H1 (cell line): ENCODE results near the gene CASKIN2.

Experiments used
- BACH1 ChIP-seq: IDR thresholded peaks from 2 replicates; pipeline ENCODE4 v1.6.1; 2012; ENCODE audit warnings: low read length, improper control_type of control experiment
- CEBPB ChIP-seq: IDR thresholded peaks from 2 replicates; pipeline ENCODE4 v1.6.1; 2012; ENCODE audit warnings: low read depth, low read length
- CHD1 ChIP-seq: IDR thresholded peaks from 2 replicates; pipeline ENCODE4 v1.6.1; 2012; ENCODE audit warnings: low read depth, low read length, improper control_type of control experiment
- POLR2A ChIP-seq, 2 experiments: IDR thresholded peaks; 1 replicate in 1 of 2; 2 replicates in 1 of 2; pipeline ENCODE4 v1.6.1; 2011; ENCODE audit warnings: low read depth in 2 of 2, low read length in 2 of 2, mild to moderate bottlenecking in 2 of 2; ENCODE audit errors: control extremely low read depth in 1 of 2
- POU5F1 ChIP-seq: IDR thresholded peaks from 2 replicates; pipeline ENCODE4 v1.6.1; 2011; ENCODE audit warnings: low read depth, mild to moderate bottlenecking, low read length, moderate library complexity
- RAD21 ChIP-seq, 2 experiments: IDR thresholded peaks in 1 of 2; conservative IDR thresholded peaks in 1 of 2; 2 replicates each; pipeline ENCODE4 v1.6.1; 2011; ENCODE audit warnings: low read depth in 2 of 2, low read length in 2 of 2, improper control_type of control experiment in 1 of 2, inconsistent platforms in 1 of 2, mild to moderate bottlenecking in 1 of 2, moderate library complexity in 1 of 2
- SIN3A ChIP-seq, 2 experiments: IDR thresholded peaks in 1 of 2; conservative IDR thresholded peaks in 1 of 2; 2 replicates each; pipeline ENCODE4 v1.6.1; 2011 to 2012; ENCODE audit warnings: low read length in 2 of 2, improper control_type of control experiment in 1 of 2, low read depth in 1 of 2, mild to moderate bottlenecking in 1 of 2
- YY1 ChIP-seq: IDR thresholded peaks from 2 replicates; pipeline ENCODE4 v1.6.1; 2011; ENCODE audit warnings: low read depth, mild to moderate bottlenecking, low read length
- ZNF274 ChIP-seq: IDR thresholded peaks from 2 replicates; pipeline ENCODE4 v1.7.0; 2012; ENCODE audit warnings: low read length, borderline replicate concordance; ENCODE audit errors: extremely low read depth
- TF ChIP-seq, protein P1 (sequence below), 3 experiments: IDR thresholded peaks; 1 replicate in 2 of 3; 2 replicates in 1 of 3; pipeline versions ENCODE4 v1.5.1 to v1.6.1; 2011; ENCODE audit warnings: low read length in 3 of 3, mild to moderate bottlenecking in 3 of 3, inconsistent platforms in 2 of 3, low read depth in 1 of 3, moderate library complexity in 1 of 3; ENCODE audit not compliant: insufficient read depth in 1 of 3; ENCODE audit errors: control extremely low read depth in 1 of 3

DNA sequence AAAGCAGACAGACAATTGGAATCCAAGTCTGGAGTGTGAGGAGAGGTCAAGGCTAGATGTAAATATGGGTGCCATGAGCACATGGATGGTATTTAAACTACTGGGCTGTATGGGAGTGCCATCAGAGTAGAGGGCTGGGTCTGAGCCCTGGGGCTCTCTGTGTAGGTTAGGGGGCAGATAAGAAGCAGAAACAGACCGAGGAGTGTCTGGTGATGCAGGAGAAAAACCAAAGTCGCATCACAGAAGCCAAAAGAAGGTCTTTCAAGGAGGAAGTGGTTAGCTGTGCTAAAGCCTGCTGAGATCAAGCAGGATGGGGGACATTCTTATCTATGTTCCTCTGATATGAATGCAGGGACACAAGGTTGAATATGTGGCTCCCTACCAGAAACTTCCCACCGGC, 2.9 kb upstream of the CASKIN2 start:
- no peak for TF ChIP-seq CEBPB
- no peak for TF ChIP-seq CHD1
- no peak for TF ChIP-seq POLR2A (IDR thresholded peaks at IDR 0.05; ENCODE audit: control extremely low read depth in 1 of 2, low read depth in 2 of 2, low read length in 2 of 2)
- no peak for TF ChIP-seq YY1
- TF ChIP-seq, protein P1, sequence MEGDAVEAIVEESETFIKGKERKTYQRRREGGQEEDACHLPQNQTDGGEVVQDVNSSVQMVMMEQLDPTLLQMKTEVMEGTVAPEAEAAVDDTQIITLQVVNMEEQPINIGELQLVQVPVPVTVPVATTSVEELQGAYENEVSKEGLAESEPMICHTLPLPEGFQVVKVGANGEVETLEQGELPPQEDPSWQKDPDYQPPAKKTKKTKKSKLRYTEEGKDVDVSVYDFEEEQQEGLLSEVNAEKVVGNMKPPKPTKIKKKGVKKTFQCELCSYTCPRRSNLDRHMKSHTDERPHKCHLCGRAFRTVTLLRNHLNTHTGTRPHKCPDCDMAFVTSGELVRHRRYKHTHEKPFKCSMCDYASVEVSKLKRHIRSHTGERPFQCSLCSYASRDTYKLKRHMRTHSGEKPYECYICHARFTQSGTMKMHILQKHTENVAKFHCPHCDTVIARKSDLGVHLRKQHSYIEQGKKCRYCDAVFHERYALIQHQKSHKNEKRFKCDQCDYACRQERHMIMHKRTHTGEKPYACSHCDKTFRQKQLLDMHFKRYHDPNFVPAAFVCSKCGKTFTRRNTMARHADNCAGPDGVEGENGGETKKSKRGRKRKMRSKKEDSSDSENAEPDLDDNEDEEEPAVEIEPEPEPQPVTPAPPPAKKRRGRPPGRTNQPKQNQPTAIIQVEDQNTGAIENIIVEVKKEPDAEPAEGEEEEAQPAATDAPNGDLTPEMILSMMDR (IDR thresholded peaks at IDR 0.05; ENCODE audit: control extremely low read depth in 1 of 3, insufficient read depth in 1 of 3, low read depth in 1 of 3, low read length in 3 of 3): no peak
- TF ChIP-seq BACH1: no peak
- TF ChIP-seq POU5F1: no peak
- no peak for TF ChIP-seq SIN3A (conservative IDR thresholded peaks at IDR 0.05 in 1 of 2, IDR thresholded peaks at IDR 0.05 in 1 of 2; ENCODE audit: low read depth in 1 of 2, low read length in 2 of 2)
- no peak for TF ChIP-seq RAD21 (IDR thresholded peaks at IDR 0.05 in 1 of 2, conservative IDR thresholded peaks at IDR 0.05 in 1 of 2; ENCODE audit: low read depth in 2 of 2, low read length in 2 of 2)
- TF ChIP-seq ZNF274: no peak
